IgD-negative memory B cell (primary cell): ENCODE results near the gene VTI1A. TPM values are rescaled to one million over a fixed set of nuclear protein-coding genes. Genes with fewer than 3 reads are reported as not detected.
"Not testable (repeated sequence)": the region's sequence is repeated elsewhere in the genome, so short reads cannot be mapped to it uniquely, and the experiment has no call there.

Experiments
- H3K27ac Mint-ChIP-seq, 3 donors: one replicate each; pipeline ENCODE4 v1.8.0; 2020 to 2022; ENCODE audit warnings: mild to moderate bottlenecking in 3 of 3, mixed read lengths in 3 of 3, moderate library complexity in 1 of 3
- H3K27me3 Mint-ChIP-seq: one replicate; pipeline ENCODE4 v1.8.0; 2021; ENCODE audit warnings: mixed read lengths
- H3K36me3 Mint-ChIP-seq: one replicate; pipeline ENCODE4 v1.8.0; 2020; ENCODE audit warnings: mild to moderate bottlenecking, mixed read lengths
- H3K4me1 Mint-ChIP-seq, 3 donors: one replicate each; pipeline ENCODE4 v1.8.0; 2020 to 2022; ENCODE audit warnings: mixed read lengths in 3 of 3, mild to moderate bottlenecking in 1 of 3
- H3K4me3 Mint-ChIP-seq, 4 donors: one replicate each; pipeline ENCODE4 v1.8.0; 2020 to 2022; ENCODE audit warnings: mild to moderate bottlenecking in 4 of 4, mixed read lengths in 4 of 4, moderate library complexity in 3 of 4
- H3K9me3 Mint-ChIP-seq, 3 donors: one replicate each; pipeline ENCODE4 v1.8.0; 2020 to 2021; ENCODE audit warnings: mixed read lengths in 3 of 3, mild to moderate bottlenecking in 1 of 3
- polyA plus RNA-seq: library from polyadenylated mRNA; unstranded; fragments of 300-500 nt; fragmentation: Illumina TruSeq; gene quantifications from one replicate; pipeline ENCODE4 v1.2.3, GENCODE V29; 2021

VTI1A gene
- polyA plus RNA-seq, 1 donor from 2014 or later: 32.0 TPM

- Mint-ChIP-seq H3K36me3 (no peaks in the 10 kb centered on the region), H3K4me3 (no peak overlapping the region), H3K9me3 (no peaks in the 10 kb centered on the region), H3K27ac (no peak overlapping the region), H3K4me1 (peaks cover 0 to 6% (median 5%) of the 10 kb centered on the region in 3 donors), H3K27me3 (no peaks in the 10 kb centered on the region)
These were observed 20.6 kb downstream of the VTI1A start for GRCh38 chr10:112467541-112468075.

- Mint-ChIP-seq H3K27ac (peak overlapping the region in 1 of 3 donors; percentile 2), H3K4me3 (no peak overlapping the region), H3K36me3 (no peaks in the 10 kb centered on the region), H3K27me3 (no peaks in the 10 kb centered on the region), H3K4me1 (peaks cover 5 to 10% (median 7%) of the 10 kb centered on the region in 3 donors), H3K9me3 (no peaks in the 10 kb centered on the region)
These were observed 25.0 kb downstream of the VTI1A start for GRCh38 chr10:112471878-112472487.

- Mint-ChIP-seq H3K4me1 (peaks cover 8 to 10% (median 10%) of the 10 kb centered on the region in 3 donors), H3K36me3 (peaks cover 2% of the 10 kb centered on the region), H3K27me3 (no peaks in the 10 kb centered on the region), H3K4me3 (no peak overlapping the region), H3K27ac (no peak overlapping the region), H3K9me3 (no peaks in the 10 kb centered on the region)
These were observed 28.7 kb downstream of the VTI1A start for GRCh38 chr10:112475575-112476218.

GRCh38 chr10:112481602-112482001, 34.6 kb downstream of the VTI1A start:
- Mint-ChIP-seq H3K27me3 (no peaks in the 10 kb centered on the region), H3K4me1 (peaks cover 0 to 7% (median 2%) of the 10 kb centered on the region in 3 donors), H3K36me3 (peaks cover 2% of the 10 kb centered on the region), H3K9me3 (no peaks in the 10 kb centered on the region), H3K4me3 (no peak overlapping the region), H3K27ac (no peak overlapping the region)

- Mint-ChIP-seq H3K36me3 (peaks cover 6% of the 10 kb centered on the region), H3K9me3 (no peaks in the 10 kb centered on the region), H3K27me3 (no peaks in the 10 kb centered on the region), H3K27ac (no peak overlapping the region), H3K4me3 (no peak overlapping the region), H3K4me1 (peaks cover 2 to 6% (median 4%) of the 10 kb centered on the region in 3 donors)
These were observed 37.4 kb downstream of the VTI1A start for GRCh38 chr10:112484399-112484798.

GRCh38 chr10:112487964-112488363, 40.9 kb downstream of the VTI1A start:
- Mint-ChIP-seq H3K4me3 (no peak overlapping the region), H3K27ac (no peak overlapping the region), H3K27me3 (no peaks in the 10 kb centered on the region), H3K36me3 (peaks cover 4% of the 10 kb centered on the region), H3K4me1 (peaks cover 2 to 6% (median 5%) of the 10 kb centered on the region in 3 donors), H3K9me3 (no peaks in the 10 kb centered on the region)

GRCh38 chr10:112490545-112490944, 43.5 kb downstream of the VTI1A start:
- Mint-ChIP-seq H3K36me3 (peaks cover 4% of the 10 kb centered on the region), H3K4me1 (peaks cover 2 to 6% (median 5%) of the 10 kb centered on the region in 3 donors), H3K4me3 (no peak overlapping the region), H3K9me3 (no peaks in the 10 kb centered on the region), H3K27ac (no peak overlapping the region), H3K27me3 (no peaks in the 10 kb centered on the region)

- Mint-ChIP-seq H3K27me3 (no peaks in the 10 kb centered on the region), H3K4me3 (no peak overlapping the region), H3K9me3 (no peaks in the 10 kb centered on the region), H3K4me1 (peaks cover 2 to 6% (median 5%) of the 10 kb centered on the region in 3 donors), H3K36me3 (peaks cover 5% of the 10 kb centered on the region), H3K27ac (no peak overlapping the region)
These were observed 44.1 kb downstream of the VTI1A start for GRCh38 chr10:112491144-112491543.

- Mint-ChIP-seq H3K4me1 (peaks cover 1 to 3% (median 2%) of the 10 kb centered on the region in 3 donors), H3K27ac (no peak overlapping the region), H3K36me3 (peaks cover 4% of the 10 kb centered on the region), H3K9me3 (no peaks in the 10 kb centered on the region), H3K27me3 (no peaks in the 10 kb centered on the region), H3K4me3 (no peak overlapping the region)
These were observed 45.7 kb downstream of the VTI1A start for GRCh38 chr10:112492736-112493135.

- Mint-ChIP-seq H3K4me1 (peaks cover 3 to 10% (median 4%) of the 10 kb centered on the region in 3 donors), H3K27ac (no peak overlapping the region), H3K27me3 (no peaks in the 10 kb centered on the region), H3K36me3 (peaks cover 8% of the 10 kb centered on the region), H3K9me3 (no peaks in the 10 kb centered on the region), H3K4me3 (no peak overlapping the region)
These were observed 50.4 kb downstream of the VTI1A start for GRCh38 chr10:112497347-112497950.

- Mint-ChIP-seq H3K27me3 (no peaks in the 10 kb centered on the region), H3K4me1 (peaks cover 3 to 13% (median 4%) of the 10 kb centered on the region in 3 donors), H3K4me3 (no peak overlapping the region), H3K9me3 (no peaks in the 10 kb centered on the region), H3K36me3 (peaks cover 8% of the 10 kb centered on the region), H3K27ac (no peak overlapping the region)
These were observed 51.8 kb downstream of the VTI1A start for GRCh38 chr10:112498806-112499205.

- H3K27me3 Mint-ChIP-seq, H3K4me3 Mint-ChIP-seq, H3K9me3 Mint-ChIP-seq, H3K27ac Mint-ChIP-seq, H3K36me3 Mint-ChIP-seq: not testable (repeated sequence)
- H3K4me1 Mint-ChIP-seq: peaks cover 3 to 13% (median 4%) of the 10 kb centered on the region in 3 donors
These were observed 53.0 kb downstream of the VTI1A start for GRCh38 chr10:112499985-112500384.

GRCh38 chr10:112502536-112502935, 55.5 kb downstream of the VTI1A start:
- H3K27ac Mint-ChIP-seq: no peak overlapping the region
- H3K9me3 Mint-ChIP-seq: no peaks in the 10 kb centered on the region
- peaks cover 4 to 13% (median 6%) of the 10 kb centered on the region in 3 donors for H3K4me1 Mint-ChIP-seq
- peaks cover 6% of the 10 kb centered on the region for H3K36me3 Mint-ChIP-seq
- H3K4me3 Mint-ChIP-seq: no peak overlapping the region
- H3K27me3 Mint-ChIP-seq: no peaks in the 10 kb centered on the region

GRCh38 chr10:112503643-112504042, 56.6 kb downstream of the VTI1A start:
- peaks cover 6 to 13% (median 6%) of the 10 kb centered on the region in 3 donors for H3K4me1 Mint-ChIP-seq
- peaks cover 6% of the 10 kb centered on the region for H3K36me3 Mint-ChIP-seq
- no peaks in the 10 kb centered on the region for H3K27me3 Mint-ChIP-seq
- H3K9me3 Mint-ChIP-seq: no peaks in the 10 kb centered on the region
- no peak overlapping the region for H3K27ac Mint-ChIP-seq
- no peak overlapping the region for H3K4me3 Mint-ChIP-seq

- no peak overlapping the region for H3K27ac Mint-ChIP-seq
- H3K4me3 Mint-ChIP-seq: no peak overlapping the region
- H3K9me3 Mint-ChIP-seq: peaks cover 0 to 3% (median 0%) of the 10 kb centered on the region in 3 donors
- peaks cover 6% of the 10 kb centered on the region for H3K36me3 Mint-ChIP-seq
- peaks cover 4 to 6% (median 6%) of the 10 kb centered on the region in 3 donors for H3K4me1 Mint-ChIP-seq
- H3K27me3 Mint-ChIP-seq: no peaks in the 10 kb centered on the region
These were observed 60.0 kb downstream of the VTI1A start for GRCh38 chr10:112507046-112507445.
